Activated naive CD4-positive, alpha-beta T cell treated with anti-CD3 and anti-CD28 coated beads, Interleukin-2, amount 50 U/mL, for 24 hours (primary cell): ENCODE data around the gene IER5L.

Experiments used
- H3K27ac Mint-ChIP-seq: one replicate; pipeline ENCODE4 v1.8.0; 2021; ENCODE audit warnings: mild to moderate bottlenecking, mixed read lengths
- H3K27me3 Mint-ChIP-seq: one replicate; pipeline ENCODE4 v1.8.0; 2021; ENCODE audit warnings: mixed read lengths
- H3K36me3 Mint-ChIP-seq: one replicate; pipeline ENCODE4 v1.8.0; 2021; ENCODE audit warnings: mixed read lengths
- H3K4me1 Mint-ChIP-seq: one replicate; pipeline ENCODE4 v1.8.0; 2021; ENCODE audit warnings: mixed read lengths
- H3K4me3 Mint-ChIP-seq: one replicate; pipeline ENCODE4 v1.8.0; 2021; ENCODE audit warnings: mild to moderate bottlenecking, mixed read lengths
- H3K9me3 Mint-ChIP-seq: one replicate; pipeline ENCODE4 v1.8.0; 2021; ENCODE audit warnings: mixed read lengths

The IER5L gene

DNA sequence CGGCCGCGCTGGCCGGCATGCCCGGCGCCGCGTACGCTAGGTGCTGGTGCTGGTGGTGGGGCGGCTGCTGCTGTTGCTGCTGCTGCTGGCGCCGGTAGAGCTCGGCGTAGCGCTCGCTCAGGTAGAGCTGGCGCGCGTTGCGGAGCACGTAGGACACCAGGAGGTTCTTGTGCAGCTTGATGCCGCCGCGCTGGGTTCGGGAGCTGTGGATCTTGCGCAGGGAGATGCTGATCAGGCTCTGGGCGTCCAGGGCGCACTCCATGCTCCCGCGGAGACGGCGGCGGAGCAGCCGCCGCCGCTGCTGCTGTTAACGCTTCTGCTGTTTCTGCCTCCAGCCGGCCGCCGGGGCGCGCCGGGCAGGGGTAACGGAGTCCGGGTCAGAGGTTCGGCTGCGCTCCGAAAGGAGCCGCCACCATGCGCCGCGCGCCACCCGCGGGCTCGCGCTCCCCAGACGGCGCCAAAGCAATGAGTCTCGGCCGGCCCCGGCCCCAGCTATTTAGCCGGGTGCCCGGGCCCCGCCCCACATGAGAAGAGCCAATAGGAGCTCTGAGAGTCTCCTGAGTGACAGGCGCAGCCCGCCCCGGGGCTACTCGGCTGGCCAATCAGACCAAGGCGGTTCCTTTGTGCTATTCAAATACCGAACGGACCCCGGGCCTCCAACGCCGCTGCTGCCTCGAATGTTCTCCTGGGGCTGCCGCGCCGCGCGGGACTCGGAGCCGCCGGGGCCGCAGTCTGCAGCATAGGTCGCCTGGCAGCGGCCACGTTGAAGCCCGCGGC is at the start of gene IER5L:
Gene IER5L (minus strand): TSS at position 471 of the 777 bp plus-strand sequence. CDS start 209 bp downstream, at position 262.
- H3K36me3 Mint-ChIP-seq: no peaks in the 10 kb centered on the region
- peaks cover 9% of the 10 kb centered on the region for H3K4me1 Mint-ChIP-seq
- H3K4me3 Mint-ChIP-seq: peak within 1 kb of the TSS; percentile 87
- peaks cover 2% of the 10 kb centered on the region for H3K27me3 Mint-ChIP-seq
- no peak within 1 kb of the TSS for H3K27ac Mint-ChIP-seq
- H3K9me3 Mint-ChIP-seq: no peaks in the 10 kb centered on the region

GRCh38 chr9:129227843-129228189 is 49.8 kb upstream of the IER5L start:
- Mint-ChIP-seq H3K36me3 (no peaks in the 10 kb centered on the region), H3K27ac (no peak overlapping the region), H3K27me3 (no peaks in the 10 kb centered on the region), H3K4me3 (no peak overlapping the region), H3K9me3 (no peaks in the 10 kb centered on the region), H3K4me1 (peaks cover 30% of the 10 kb centered on the region)

DNA sequence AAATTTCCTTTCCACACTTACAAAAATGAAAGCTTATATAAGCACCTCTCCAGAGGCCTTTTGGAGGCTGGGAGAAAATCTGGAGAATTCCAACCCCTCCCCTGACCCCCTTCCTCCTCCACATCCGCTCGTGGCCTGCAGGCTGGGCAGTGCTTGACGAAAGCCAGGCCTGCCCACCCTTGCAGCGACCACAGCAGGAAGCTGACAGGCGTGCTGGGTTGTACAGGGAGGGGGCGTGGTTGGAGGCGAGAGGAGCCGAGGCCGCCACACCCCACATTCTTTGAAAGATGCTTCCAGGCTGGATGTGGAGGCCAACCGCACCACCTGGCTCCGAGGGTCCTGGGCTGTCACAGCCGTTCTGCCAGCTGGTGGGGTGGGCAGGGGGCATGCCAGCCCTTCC is 47.8 kb upstream of the IER5L start:
- no peak overlapping the region for H3K4me3 Mint-ChIP-seq
- no peaks in the 10 kb centered on the region for H3K27me3 Mint-ChIP-seq
- peaks cover 40% of the 10 kb centered on the region for H3K4me1 Mint-ChIP-seq
- peak overlapping the region; percentile 43 for H3K27ac Mint-ChIP-seq
- no peaks in the 10 kb centered on the region for H3K36me3 Mint-ChIP-seq
- H3K9me3 Mint-ChIP-seq: no peaks in the 10 kb centered on the region

DNA sequence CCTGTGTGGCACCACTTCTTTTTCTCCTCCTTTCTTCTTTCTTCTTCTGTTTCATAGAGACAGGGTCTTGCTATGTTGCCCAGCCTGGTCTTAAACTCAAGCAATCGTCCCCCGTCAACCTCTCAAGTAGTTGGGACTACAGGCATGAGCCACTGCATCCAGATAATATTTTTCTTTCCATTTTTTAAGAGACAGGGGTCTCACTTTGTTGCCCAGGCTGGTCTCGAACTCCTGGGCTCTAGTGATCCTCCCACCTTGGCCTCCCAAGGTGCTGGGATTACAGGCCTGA is 47.4 kb upstream of the IER5L start:
- Mint-ChIP-seq H3K36me3 (no peaks in the 10 kb centered on the region), H3K4me1 (peaks cover 44% of the 10 kb centered on the region), H3K27me3 (no peaks in the 10 kb centered on the region), H3K27ac (peak overlapping the region; percentile 43), H3K4me3 (no peak overlapping the region), H3K9me3 (no peaks in the 10 kb centered on the region)

DNA sequence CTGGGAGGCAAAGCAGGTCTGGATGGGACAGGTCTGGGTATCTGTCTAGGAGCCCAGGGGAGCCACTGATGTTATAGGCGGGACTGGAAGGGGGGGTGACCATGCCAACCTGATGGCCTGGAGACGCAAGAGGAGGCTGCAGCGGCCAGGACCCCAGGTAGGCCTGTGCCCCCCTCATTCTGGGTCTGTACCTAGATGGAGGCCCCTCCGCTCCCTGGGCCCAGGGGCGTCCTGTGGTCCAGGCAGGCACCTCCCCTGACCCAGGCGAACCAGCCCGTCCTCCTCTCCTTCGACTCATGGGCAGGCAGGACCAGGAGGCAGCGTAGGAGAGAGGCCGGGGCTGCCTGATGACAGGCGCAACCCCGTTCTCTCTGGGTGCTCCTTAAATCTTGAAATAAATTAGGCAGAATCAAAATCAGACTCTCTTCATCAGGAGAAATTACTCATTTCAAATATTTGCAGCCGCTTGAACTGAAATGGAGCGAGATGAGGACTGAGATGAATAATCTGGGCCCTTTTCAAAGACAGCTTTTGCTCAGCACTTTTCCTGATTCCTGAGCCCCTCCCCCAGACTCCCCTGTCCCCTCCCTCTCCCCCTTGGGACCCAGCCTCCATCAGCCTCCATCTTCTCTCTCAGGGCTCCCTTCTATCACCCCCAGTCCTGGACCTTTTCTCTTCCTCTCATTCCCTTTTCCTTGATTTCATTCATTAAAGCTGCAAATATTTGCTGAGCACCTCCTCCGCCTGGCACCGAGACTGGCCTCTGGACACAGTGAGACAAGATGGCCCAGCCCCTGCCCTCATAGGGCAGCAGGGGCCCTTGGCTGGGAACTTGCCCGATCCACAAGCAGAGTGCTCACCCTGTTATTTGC is 46.8 kb upstream of the IER5L start:
- no peaks in the 10 kb centered on the region for H3K36me3 Mint-ChIP-seq
- H3K27ac Mint-ChIP-seq: peak overlapping the region; percentile 77
- no peaks in the 10 kb centered on the region for H3K9me3 Mint-ChIP-seq
- H3K4me1 Mint-ChIP-seq: peaks cover 44% of the 10 kb centered on the region
- H3K27me3 Mint-ChIP-seq: no peaks in the 10 kb centered on the region
- H3K4me3 Mint-ChIP-seq: no peak overlapping the region

- H3K27me3 Mint-ChIP-seq: no peaks in the 10 kb centered on the region
- no peak overlapping the region for H3K27ac Mint-ChIP-seq
- no peak overlapping the region for H3K4me3 Mint-ChIP-seq
- H3K9me3 Mint-ChIP-seq: no peaks in the 10 kb centered on the region
- H3K4me1 Mint-ChIP-seq: peaks cover 42% of the 10 kb centered on the region
- H3K36me3 Mint-ChIP-seq: no peaks in the 10 kb centered on the region
These were observed 45.6 kb upstream of the IER5L start for GRCh38 chr9:129223551-129224208.

DNA sequence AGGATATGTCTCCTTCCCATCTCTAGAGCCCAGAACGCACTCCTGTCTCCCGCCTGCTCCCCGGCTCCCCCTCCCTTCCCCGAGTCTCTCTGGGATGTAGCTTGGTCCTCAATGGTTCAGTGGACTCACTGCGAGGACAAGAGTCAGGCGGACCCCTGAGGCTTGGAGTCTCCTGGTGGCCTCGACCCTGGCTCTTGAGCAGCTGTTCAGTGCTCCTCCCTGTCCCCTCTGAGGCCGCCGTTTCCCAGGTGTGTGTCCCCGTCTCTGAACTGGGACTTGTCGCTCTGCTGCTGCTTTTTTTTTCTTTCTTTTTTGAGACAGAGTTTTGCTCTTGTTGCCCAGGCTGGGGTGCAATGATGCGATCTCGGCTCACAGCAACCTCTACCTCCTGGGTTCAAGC is 44.8 kb upstream of the IER5L start:
- H3K27me3 Mint-ChIP-seq: no peaks in the 10 kb centered on the region
- no peaks in the 10 kb centered on the region for H3K9me3 Mint-ChIP-seq
- H3K4me1 Mint-ChIP-seq: peaks cover 40% of the 10 kb centered on the region
- no peak overlapping the region for H3K27ac Mint-ChIP-seq
- no peak overlapping the region for H3K4me3 Mint-ChIP-seq
- no peaks in the 10 kb centered on the region for H3K36me3 Mint-ChIP-seq

- H3K4me3 Mint-ChIP-seq: no peak overlapping the region
- peaks cover 40% of the 10 kb centered on the region for H3K4me1 Mint-ChIP-seq
- no peaks in the 10 kb centered on the region for H3K27me3 Mint-ChIP-seq
- no peak overlapping the region for H3K27ac Mint-ChIP-seq
- no peaks in the 10 kb centered on the region for H3K36me3 Mint-ChIP-seq
- no peaks in the 10 kb centered on the region for H3K9me3 Mint-ChIP-seq
These were observed 44.0 kb upstream of the IER5L start for GRCh38 chr9:129221979-129222635.

DNA sequence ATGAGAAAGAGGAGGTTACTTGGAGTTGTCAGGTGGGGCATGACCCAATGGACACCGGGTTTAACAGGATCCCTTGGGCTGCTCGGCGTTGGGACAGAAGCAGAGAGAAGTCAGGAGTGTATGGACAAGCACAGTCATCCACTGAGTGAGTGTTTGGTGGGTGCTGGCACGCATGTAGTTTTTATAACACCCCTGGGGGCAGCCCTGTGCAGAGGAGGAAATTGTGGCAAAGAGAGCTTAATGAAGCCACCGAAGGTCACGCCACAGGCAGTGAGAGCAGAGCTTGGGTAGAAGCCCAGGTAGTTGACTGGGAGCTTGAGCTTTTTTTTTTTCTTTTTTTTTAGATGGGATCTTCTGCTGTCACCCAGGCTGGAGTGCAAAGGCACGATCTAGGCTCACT is 43.2 kb upstream of the IER5L start:
- H3K27ac Mint-ChIP-seq: peak overlapping the region; percentile 66
- peak overlapping the region; percentile 5 for H3K4me3 Mint-ChIP-seq
- no peaks in the 10 kb centered on the region for H3K9me3 Mint-ChIP-seq
- no peaks in the 10 kb centered on the region for H3K36me3 Mint-ChIP-seq
- H3K27me3 Mint-ChIP-seq: no peaks in the 10 kb centered on the region
- peaks cover 39% of the 10 kb centered on the region for H3K4me1 Mint-ChIP-seq

- no peak overlapping the region for H3K27ac Mint-ChIP-seq
- no peaks in the 10 kb centered on the region for H3K27me3 Mint-ChIP-seq
- H3K36me3 Mint-ChIP-seq: no peaks in the 10 kb centered on the region
- H3K4me1 Mint-ChIP-seq: peaks cover 34% of the 10 kb centered on the region
- no peaks in the 10 kb centered on the region for H3K9me3 Mint-ChIP-seq
- peak overlapping the region; percentile 5 for H3K4me3 Mint-ChIP-seq
These were observed 42.7 kb upstream of the IER5L start for GRCh38 chr9:129220771-129221170.

DNA sequence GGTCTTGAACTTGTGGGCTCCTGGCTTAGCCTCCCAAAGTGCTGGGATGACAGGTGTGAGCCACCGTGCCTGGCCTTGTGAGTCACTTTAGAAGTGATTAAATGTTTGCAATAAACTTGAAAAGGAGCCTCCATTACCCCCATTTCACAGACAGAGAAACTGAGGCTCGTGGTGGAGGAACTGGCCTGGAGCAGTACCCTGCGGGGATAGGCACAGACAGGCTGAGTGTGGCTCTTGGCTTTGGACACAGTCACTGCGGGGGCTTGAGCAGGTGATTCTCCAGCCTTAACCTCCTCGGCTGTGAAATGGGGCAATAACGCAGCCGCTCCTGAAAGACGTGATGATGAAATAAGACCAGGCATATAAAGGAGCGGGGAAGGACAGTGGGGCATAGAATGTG is 40.9 kb upstream of the IER5L start:
- Mint-ChIP-seq H3K27ac (no peak overlapping the region), H3K27me3 (no peaks in the 10 kb centered on the region), H3K36me3 (no peaks in the 10 kb centered on the region)

GRCh38 chr9:129218272-129218625 is 40.2 kb upstream of the IER5L start:
- no peaks in the 10 kb centered on the region for H3K27me3 Mint-ChIP-seq
- H3K4me3 Mint-ChIP-seq: no peak overlapping the region
- no peaks in the 10 kb centered on the region for H3K36me3 Mint-ChIP-seq
- H3K9me3 Mint-ChIP-seq: no peaks in the 10 kb centered on the region
- peaks cover 18% of the 10 kb centered on the region for H3K4me1 Mint-ChIP-seq
- no peak overlapping the region for H3K27ac Mint-ChIP-seq

More for the DNA sequence above, 40.9 kb upstream of the IER5L start:
- Mint-ChIP-seq H3K9me3 (no peaks in the 10 kb centered on the region), H3K4me3 (no peak overlapping the region), H3K4me1 (peaks cover 18% of the 10 kb centered on the region)

DNA sequence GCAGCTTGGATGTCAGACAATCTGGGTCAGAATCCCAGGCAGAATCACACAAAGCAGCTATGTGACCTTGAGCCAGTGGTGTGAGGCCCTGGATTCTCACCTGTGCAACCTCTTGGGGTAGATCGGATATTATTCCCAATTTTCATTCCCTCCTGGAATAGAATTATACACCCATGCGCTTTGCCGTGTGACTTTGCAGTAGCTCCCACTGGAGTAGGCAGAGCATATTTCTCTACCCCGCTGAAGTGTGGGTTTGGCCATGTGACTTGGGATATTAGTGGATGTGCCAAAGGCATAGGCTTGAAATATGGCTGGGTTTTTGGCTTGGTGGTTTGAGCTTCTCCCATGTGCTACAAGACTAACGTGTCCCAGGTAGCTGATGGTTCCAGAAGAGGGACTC is 35.5 kb upstream of the IER5L start:
- no peaks in the 10 kb centered on the region for H3K9me3 Mint-ChIP-seq
- H3K36me3 Mint-ChIP-seq: no peaks in the 10 kb centered on the region
- peaks cover 9% of the 10 kb centered on the region for H3K4me1 Mint-ChIP-seq
- H3K27ac Mint-ChIP-seq: no peak overlapping the region
- H3K4me3 Mint-ChIP-seq: no peak overlapping the region
- no peaks in the 10 kb centered on the region for H3K27me3 Mint-ChIP-seq

DNA sequence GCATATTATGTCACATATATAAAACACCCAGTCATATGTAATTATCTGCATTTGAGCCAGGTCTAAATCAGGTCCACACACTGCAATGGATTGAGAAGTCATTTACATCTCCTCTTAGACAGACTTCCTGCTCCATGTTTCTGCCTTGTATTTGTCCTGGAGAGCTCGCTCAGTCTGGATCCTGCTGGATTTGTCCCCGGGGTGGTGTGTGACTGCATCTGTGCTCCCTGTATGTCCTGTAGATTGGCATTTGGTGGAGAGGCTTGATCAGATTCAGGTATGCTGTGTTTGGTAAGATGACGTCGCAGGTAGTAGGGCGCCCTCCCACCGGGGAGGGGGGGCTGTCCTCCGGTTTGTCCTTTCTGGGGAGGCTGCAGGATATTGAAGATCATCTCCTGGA is 33.6 kb upstream of the IER5L start:
- Mint-ChIP-seq H3K9me3 (no peaks in the 10 kb centered on the region), H3K36me3 (no peaks in the 10 kb centered on the region), H3K27me3 (no peaks in the 10 kb centered on the region), H3K4me1 (peaks cover 26% of the 10 kb centered on the region), H3K4me3 (no peak overlapping the region), H3K27ac (no peak overlapping the region)

DNA sequence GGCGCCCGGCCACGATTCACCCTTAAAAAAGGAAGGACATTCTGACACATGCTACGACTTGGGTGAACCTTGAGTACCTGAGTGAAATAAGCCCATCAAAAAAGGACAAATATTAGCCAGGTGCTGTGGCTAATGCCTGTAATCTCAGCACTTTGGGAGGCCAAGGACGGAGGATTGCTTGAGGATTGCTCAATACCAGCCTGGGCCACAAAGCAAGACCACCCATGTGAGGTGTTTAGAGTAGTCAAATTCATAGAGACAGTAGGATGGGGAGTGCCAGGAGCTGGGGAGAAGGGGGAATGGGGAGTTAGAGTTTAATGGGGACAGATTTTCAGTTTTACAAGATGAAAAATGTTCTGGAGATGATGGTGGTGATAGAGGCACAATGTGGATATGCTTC is 32.1 kb upstream of the IER5L start:
- H3K9me3 Mint-ChIP-seq: no peaks in the 10 kb centered on the region
- peaks cover 31% of the 10 kb centered on the region for H3K4me1 Mint-ChIP-seq
- H3K27ac Mint-ChIP-seq: peak overlapping the region; percentile 59
- no peak overlapping the region for H3K4me3 Mint-ChIP-seq
- H3K27me3 Mint-ChIP-seq: no peaks in the 10 kb centered on the region
- H3K36me3 Mint-ChIP-seq: no peaks in the 10 kb centered on the region

GRCh38 chr9:129209580-129209979 is 31.5 kb upstream of the IER5L start:
- peak overlapping the region; percentile 55 for H3K27ac Mint-ChIP-seq
- H3K9me3 Mint-ChIP-seq: no peaks in the 10 kb centered on the region
- no peak overlapping the region for H3K4me3 Mint-ChIP-seq
- no peaks in the 10 kb centered on the region for H3K27me3 Mint-ChIP-seq
- no peaks in the 10 kb centered on the region for H3K36me3 Mint-ChIP-seq
- peaks cover 31% of the 10 kb centered on the region for H3K4me1 Mint-ChIP-seq
